ENCODE data around the gene MRPL10. TPM values are rescaled to one million over a fixed set of nuclear protein-coding genes. Genes with fewer than 3 reads are reported as not detected.

MRPL10 gene
- total and polyA plus RNA-seq, 10 of the 15 experiments (the other 5 are each of a cell fraction or from before 2014, with no cell fraction given) = 18.9 to 61.9 (median 47.3) TPM

GRCh38 chr17:47813512-47814031 lies 17.8 kb downstream of the MRPL10 start (continued):
- TF ChIP-seq KDM1A (IDR thresholded peaks at IDR 0.05; ENCODE audit: borderline replicate concordance) (no peak), HSF1 (IDR thresholded peaks at IDR 0.05; ENCODE audit: low read depth, low read length) (no peak), BCL11A (IDR thresholded peaks at IDR 0.05; ENCODE audit: low read depth, low read length) (no peak), TCF7 (IDR thresholded peaks at IDR 0.05; ENCODE audit: borderline replicate concordance) (no peak), NFXL1 (IDR thresholded peaks at IDR 0.05; ENCODE audit: borderline replicate concordance) (no peak), BRCA1 (IDR thresholded peaks at IDR 0.05; ENCODE audit: low read depth, low read length) (no peak), ZNF687 (IDR thresholded peaks at IDR 0.05) (no peak), MTA2 (IDR thresholded peaks at IDR 0.05; ENCODE audit: low read depth) (no peak)
